ENCODE results near the gene C10orf71.

C10orf71 gene

GRCh38 chr10:49296836-49297235 is 2.1 kb upstream of the C10orf71 start:
- DNase-seq: no peak

DNA sequence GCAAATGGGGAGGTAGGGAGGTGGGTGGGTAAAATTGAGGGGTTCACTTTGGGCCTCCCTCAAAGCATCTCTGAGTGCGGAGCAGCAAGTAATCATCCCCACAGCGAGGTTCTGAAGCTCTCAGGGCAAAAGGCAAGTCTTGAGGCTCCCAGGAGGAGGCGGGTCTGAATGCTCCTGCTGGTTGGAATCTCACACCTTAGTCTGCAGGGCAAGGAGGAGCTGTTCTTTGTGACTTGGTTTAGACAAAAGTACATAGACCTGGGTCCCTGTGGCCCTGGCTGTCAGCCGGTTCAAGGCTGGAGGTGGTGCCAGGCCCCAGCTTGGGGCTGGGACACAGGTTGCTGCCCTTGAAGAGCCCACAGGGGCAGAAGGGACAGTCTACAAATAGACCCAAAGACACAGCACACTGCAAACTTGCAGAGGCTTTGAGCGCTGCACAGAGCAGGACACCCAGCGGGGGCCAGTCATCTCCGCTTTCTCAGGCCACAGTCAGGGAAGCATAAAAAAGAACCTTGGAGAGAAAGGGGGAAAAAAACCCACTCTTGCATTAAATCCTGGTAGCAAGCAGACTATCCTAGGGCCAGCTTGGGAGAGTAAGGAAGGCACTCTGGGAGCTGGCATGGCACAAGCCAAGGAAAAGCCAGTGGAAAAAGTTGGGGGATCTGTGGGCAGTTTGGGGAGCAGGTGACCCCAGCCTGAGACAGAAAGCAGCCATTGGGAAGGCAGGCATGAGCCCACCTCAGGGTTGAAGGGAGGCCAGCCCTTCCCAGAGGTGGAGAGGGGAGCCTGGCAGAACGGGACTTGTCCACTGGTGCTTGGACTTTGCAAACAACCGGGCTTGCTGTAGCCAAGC is 926 bp upstream of the C10orf71 start:
- DNase-seq: no peak

- DNase-seq: no peak
Measured at GRCh38 chr10:49298671-49298982, 343 bp upstream of the C10orf71 start.

DNA sequence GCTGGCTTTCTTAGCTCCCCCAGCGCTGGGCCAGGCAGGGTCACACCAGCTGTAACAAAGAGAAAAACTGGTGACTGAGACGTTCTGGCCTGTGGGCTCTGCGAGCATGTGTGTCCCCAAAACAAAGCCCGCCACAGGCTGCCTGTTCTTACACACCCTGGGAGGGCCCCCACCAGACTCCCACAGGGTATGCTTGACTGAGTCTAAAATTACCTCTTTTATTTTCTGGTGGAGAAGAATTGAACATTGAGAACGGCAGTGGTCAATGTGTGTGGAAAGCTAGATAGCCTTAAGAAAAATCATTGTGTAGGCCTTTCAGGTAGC is 808 bp downstream of the C10orf71 start:
- no peak for DNase-seq

DNA sequence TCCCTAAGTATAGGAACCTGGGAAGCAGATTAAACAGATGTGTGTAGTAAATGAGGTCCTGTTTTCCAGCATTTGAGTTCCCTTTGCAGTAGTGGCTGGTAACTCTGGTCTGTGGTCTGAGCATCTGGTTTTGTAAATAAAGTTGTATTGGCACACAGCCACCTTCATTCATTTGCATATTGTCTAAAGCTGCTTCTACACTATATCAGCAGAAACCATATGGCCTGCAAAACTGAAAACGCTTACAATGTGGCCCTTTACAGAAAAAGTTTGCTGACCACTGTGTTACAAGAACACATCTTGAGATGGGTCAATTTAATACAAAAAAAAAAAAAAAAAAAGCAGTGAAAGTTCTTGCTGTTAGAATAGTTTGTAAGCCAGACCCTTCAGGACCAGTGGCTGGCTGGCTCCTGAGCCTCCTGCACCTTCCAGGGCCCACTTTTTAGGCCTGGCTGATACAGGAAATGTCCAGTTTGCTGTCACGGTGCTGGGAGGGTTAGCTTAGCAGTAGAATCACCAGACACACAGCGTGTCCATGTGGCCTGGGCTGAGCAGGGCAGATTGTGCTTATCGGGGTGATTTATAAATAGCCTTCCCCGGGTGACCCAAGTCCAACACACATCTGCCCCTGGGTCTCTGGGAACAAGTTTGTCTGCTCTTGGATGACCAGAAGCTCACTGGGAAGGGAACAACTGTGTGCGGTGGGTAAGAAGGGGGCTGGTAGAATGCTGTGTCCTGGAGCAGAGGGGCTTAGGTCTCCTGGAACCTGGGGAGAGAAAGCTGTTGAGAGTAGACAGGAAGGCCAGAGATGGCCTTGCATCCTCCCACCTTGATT is 1.4 kb downstream of the C10orf71 start:
- no peak for DNase-seq

GRCh38 chr10:49301302-49301701 is 2.3 kb downstream of the C10orf71 start:
- no peak for DNase-seq

DNA sequence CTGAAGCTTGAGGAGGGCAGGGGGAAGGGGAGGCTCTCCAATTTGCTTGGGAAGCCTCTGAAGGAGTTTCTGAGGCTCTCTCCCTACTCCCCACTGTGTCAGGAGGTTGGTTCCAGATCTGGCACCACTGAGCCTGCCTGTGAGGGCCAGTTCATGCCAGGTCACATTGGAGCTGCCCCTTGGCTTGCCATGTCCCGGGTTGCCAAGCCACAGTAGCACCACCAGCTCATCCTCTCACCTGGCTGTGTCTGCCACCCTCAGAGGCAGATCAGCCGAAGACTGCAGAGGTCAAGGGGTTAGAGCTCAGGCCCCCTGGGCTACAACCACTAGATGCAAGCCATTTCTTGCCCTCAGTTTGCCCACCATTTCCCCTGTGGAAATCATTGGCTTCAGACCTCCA is 3.1 kb downstream of the C10orf71 start:
- no peak for DNase-seq

DNA sequence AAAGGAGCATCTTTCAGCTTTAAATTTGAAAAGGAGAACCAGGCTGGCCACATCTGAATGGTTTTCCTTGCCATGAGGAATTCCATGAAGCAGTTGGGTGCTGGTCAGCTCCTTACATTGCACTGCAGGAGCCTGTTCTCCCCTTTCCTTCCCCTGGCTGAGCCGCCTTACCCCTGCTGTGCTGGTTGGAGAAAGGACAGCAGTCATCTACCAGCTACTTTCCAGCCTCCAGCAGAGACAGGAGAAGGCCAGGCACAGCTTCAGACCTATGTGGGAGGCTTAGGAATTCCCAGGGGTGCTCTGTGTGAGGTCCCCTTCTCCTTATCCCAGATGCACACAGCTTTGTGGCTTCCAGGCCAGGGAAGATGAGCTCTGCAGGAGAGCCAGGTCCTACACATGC is 4.7 kb downstream of the C10orf71 start:
- no peak for DNase-seq

DNA sequence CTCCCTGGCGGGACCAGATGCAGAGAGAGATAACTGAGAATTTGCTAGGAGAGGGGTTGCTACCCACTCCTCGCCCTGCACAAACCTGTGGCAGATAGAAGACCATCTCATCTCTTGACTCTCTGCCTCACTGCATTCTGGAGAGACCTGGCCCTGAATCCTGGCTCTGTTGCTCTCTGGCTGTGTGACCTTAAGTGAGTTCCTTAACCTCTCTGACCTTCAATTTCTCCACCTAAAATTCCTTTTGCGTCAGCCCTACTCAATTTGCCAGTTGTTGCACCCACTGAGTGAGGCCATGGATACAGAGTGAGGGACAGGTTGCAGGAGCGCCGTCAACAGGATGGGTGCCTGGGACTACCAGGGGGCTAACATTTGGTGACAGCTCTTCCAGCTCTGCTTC is 5.2 kb downstream of the C10orf71 start:
- DNase-seq: no peak

GRCh38 chr10:49307921-49308320 is 9.0 kb downstream of the C10orf71 start:
- DNase-seq: no peak

GRCh38 chr10:49308881-49309280 is 9.9 kb downstream of the C10orf71 start:
- no peak for DNase-seq

GRCh38 chr10:49309691-49310411 is 10.9 kb downstream of the C10orf71 start:
- peak; percentile 62 for DNase-seq

DNA sequence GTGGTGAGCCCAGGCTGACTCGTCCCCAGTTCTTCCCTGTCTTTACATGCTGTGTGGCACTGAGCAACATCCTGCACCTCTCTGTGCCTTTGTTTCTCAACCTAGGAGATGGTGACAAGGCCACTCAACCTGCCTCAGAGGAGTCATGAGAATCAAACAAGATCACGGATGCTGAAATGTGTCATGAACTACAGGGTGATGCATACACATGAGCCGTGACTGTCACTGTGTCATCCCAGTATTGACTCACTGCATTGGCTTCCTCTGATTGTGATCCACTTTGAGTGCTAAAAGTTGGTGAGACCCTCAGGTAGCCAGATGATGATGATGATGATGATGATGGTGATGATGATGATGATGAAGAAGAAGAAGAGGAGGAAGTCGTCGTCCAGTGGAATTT is 11.5 kb downstream of the C10orf71 start:
- DNase-seq: no peak

GRCh38 chr10:49310901-49311554 is 12.1 kb downstream of the C10orf71 start:
- DNase-seq: no peak

DNA sequence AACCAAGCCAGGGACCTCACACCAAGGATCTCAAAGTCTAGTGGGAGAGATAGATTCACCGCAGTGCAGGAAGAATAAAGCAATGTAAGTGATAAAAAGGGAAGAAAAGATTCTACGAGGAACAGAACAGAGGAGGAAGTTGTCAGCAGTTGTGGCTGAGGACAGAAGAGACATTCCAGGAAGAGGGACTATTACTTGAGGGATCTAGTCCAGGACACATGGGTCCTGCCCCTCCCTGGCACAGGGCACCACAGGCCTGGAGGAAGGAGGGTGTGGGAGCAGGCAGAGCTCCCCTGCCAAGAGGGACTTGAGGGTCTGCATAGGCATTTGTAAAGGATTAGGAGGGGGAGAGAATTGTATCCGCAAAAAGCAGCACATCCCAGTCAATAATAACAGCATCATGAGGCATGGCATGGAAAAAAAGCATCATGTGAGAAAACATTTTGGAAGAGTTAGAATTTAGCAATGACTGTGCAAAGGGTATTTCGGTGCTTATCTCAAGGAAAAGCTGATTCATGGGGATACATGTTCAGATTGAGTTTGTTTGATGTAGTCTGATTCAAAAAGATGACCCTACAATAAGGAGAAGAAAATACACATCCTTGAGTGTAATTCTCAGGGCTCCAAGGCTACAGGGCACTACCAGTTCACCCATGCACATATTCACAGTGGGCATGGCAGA is 12.7 kb downstream of the C10orf71 start:
- DNase-seq: no peak

DNA sequence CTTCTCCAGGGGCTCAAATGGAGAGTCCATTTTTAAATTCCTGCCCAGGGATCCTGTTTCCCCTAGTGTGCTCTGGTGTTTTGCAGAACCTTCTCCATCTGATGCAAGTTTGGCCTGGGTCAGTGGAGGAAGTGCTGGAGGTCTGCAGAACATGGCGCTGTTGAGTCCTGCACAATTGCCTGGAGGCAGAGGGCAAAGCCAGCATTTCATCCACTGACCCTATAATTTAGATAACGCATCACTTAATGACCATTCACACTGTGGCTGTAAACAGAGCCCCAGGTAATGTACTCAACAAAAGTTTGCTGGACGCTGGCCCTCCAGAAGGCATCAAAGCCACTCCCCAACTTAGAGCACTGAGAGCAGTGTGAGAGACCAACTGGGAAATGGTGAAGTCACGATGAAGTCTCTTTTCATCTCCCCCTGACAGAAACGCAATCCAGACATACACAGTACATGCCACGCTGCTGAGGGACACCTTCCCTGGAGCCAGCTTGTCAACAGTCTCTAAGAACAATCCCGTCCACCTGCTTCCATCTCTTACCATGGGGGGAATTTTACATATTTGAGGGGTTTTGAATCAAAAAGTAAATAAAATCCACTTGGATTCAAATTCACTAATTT is 13.4 kb downstream of the C10orf71 start:
- DNase-seq: no peak

GRCh38 chr10:49313501-49314070 is 14.6 kb downstream of the C10orf71 start:
- DNase-seq: no peak

GRCh38 chr10:49314806-49315205 is 15.8 kb downstream of the C10orf71 start:
- DNase-seq: no peak

DNA sequence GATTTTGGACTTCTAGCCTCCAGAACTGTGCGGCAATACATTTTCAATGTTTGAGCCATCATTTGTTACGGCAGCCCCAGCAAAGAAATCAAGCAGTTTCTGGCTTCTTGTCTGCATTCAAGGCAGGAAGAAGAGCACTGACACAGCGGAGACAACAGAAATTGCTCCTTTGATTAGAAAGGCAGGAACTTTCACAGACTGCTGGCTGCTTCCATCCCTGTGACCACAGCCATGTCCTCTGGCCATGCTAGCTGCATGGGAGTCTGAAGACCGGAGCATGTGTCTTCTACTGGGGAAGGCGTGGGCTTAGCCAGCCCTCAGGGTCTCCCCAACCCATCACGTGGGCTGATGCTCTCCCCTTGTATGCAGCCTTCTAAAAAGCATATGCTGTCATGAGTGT is 19.1 kb downstream of the C10orf71 start:
- no peak for DNase-seq

- DNase-seq: no peak
Measured at GRCh38 chr10:49318755-49319154, 19.8 kb downstream of the C10orf71 start.

DNA sequence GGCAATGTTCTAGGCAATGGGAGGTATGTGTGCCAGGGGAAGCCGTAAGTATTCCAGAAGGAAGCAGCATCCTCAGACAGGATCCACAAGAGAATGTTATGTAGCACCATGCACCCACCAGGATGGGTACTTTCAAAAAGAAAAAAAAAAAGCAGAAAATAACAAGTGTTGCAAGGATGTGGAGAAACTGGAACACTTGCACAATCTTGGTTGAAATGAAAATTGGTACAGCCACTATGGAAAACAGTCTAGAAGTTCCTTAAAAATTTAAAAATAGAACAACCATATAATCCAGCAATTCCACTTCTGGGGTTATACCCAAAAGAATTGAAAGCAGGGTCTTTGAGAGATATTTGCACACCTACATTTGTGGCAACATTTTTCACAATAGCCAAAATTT is 20.2 kb downstream of the C10orf71 start:
- no peak for DNase-seq

GRCh38 chr10:49320191-49320590 is 21.2 kb downstream of the C10orf71 start:
- DNase-seq: no peak

Measured in activated effector memory CD4-positive, alpha-beta T cell treated with anti-CD3 and anti-CD28 coated beads, Interleukin-2, amount 50 U/mL, for 16 hours (primary cell).